Measurements from ENCODE around the gene CD99L2.

The CD99L2 gene

GRCh38 chrX:150772150-150772970 lies 126.1 kb downstream of the CD99L2 start:
- peaks cover 5% of the 10 kb centered on the region for H3K4me1 Mint-ChIP-seq
- ATAC-seq (peak; percentile 84), DNase-seq (peak; percentile 80)
- no peak overlapping the region for H3K27ac Mint-ChIP-seq
- no peaks in the 10 kb centered on the region for H3K36me3 Mint-ChIP-seq (ENCODE audit: low read depth)
- H3K4me3 Mint-ChIP-seq = no peak overlapping the region
- no peaks in the 10 kb centered on the region for H3K9me3 Mint-ChIP-seq
- no peaks in the 10 kb centered on the region for H3K27me3 Mint-ChIP-seq

DNA sequence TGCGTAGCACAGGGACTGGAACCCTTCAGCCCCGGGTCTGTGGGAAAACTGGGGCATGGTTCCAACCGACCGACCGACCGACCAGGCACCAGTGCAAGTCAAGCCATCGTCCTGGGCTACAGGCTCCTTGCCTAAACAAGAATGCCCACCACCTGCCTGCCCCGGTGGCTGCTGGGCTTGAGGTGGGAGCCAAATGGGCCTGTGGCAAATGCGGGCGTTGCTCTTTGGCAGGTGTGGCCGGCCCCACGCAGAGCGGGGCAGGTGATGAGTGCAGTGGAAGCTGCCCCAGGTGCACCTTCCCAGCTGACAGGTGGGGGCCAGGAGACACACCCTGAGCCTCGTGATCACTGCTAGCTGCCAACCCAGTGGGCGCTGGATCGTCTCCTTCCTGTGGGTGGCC lies 127.4 kb downstream of the CD99L2 start:
- H3K4me3 Mint-ChIP-seq = no peak overlapping the region
- H3K27me3 Mint-ChIP-seq = no peaks in the 10 kb centered on the region
- no peak overlapping the region for H3K27ac Mint-ChIP-seq
- H3K36me3 Mint-ChIP-seq (ENCODE audit: low read depth) = peaks cover 3% of the 10 kb centered on the region
- no peak for DNase-seq
- no peaks in the 10 kb centered on the region for H3K9me3 Mint-ChIP-seq
- H3K4me1 Mint-ChIP-seq = peaks cover 5% of the 10 kb centered on the region
- ATAC-seq = no peak

- no peak for ATAC-seq
- Mint-ChIP-seq H3K4me3 (no peak overlapping the region), H3K4me1 (peaks cover 5% of the 10 kb centered on the region), H3K9me3 (no peaks in the 10 kb centered on the region), H3K27me3 (no peaks in the 10 kb centered on the region), H3K36me3 (ENCODE audit: low read depth) (peaks cover 3% of the 10 kb centered on the region), H3K27ac (no peak overlapping the region)
- no peak for DNase-seq
These were observed 127.8 kb downstream of the CD99L2 start for GRCh38 chrX:150770623-150771022.

DNA sequence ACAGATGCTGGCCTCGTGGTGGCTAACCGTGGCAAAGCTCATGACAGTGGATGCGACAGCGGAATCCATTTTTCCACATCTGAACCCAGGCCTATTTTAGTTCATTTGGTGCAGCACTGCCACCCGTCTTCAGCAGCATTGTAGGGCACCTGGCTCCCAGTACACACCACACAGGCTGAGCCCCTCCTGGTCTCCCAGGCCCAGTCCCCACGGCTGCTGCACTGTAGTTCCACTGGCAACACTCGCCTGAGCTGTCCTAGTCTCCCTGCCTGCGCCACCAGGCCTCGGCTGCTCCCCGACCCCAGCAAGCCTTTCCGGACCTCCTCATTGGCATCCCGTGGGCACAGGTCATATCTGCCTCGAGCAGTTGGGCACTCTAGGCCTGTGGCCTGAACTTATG lies 129.1 kb downstream of the CD99L2 start:
- Mint-ChIP-seq H3K4me3 (no peak overlapping the region), H3K9me3 (no peaks in the 10 kb centered on the region), H3K27me3 (no peaks in the 10 kb centered on the region), H3K36me3 (ENCODE audit: low read depth) (peaks cover 3% of the 10 kb centered on the region), H3K4me1 (peaks cover 5% of the 10 kb centered on the region), H3K27ac (no peak overlapping the region)
- ATAC-seq (no peak), DNase-seq (no peak)

- H3K27me3 Mint-ChIP-seq = no peaks in the 10 kb centered on the region
- peaks cover 5% of the 10 kb centered on the region for H3K4me1 Mint-ChIP-seq
- ATAC-seq = no peak
- DNase-seq = no peak
- no peaks in the 10 kb centered on the region for H3K9me3 Mint-ChIP-seq
- peaks cover 3% of the 10 kb centered on the region for H3K36me3 Mint-ChIP-seq (ENCODE audit: low read depth)
- H3K27ac Mint-ChIP-seq = no peak overlapping the region
- no peak overlapping the region for H3K4me3 Mint-ChIP-seq
These were observed 129.8 kb downstream of the CD99L2 start for GRCh38 chrX:150768580-150769190.

DNA sequence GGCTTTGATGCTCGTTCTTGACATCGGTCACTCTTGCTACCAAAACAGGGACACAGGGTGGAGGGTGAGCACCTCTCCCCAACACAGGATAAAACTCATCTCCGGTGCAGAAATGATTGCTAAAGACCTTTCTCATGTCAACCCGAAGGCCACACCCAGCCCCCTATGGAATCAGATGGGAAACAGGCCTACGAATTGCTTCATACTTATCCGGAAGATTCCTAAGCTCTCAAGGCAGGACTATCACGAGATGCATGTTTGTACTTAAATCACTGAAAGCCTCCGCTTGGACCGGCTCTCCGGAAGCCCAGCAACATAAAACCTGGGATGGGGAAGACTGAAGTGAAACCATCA lies 130.4 kb downstream of the CD99L2 start:
- Mint-ChIP-seq H3K27me3 (no peaks in the 10 kb centered on the region), H3K27ac (no peak overlapping the region), H3K9me3 (no peaks in the 10 kb centered on the region), H3K4me3 (no peak overlapping the region), H3K4me1 (peaks cover 5% of the 10 kb centered on the region), H3K36me3 (ENCODE audit: low read depth) (peaks cover 3% of the 10 kb centered on the region)
- DNase-seq (no peak), ATAC-seq (no peak)

- ATAC-seq = peak; percentile 72
- H3K27ac Mint-ChIP-seq = no peak overlapping the region
- no peaks in the 10 kb centered on the region for H3K27me3 Mint-ChIP-seq
- H3K9me3 Mint-ChIP-seq = no peaks in the 10 kb centered on the region
- H3K4me3 Mint-ChIP-seq = no peak overlapping the region
- DNase-seq = no peak
- H3K36me3 Mint-ChIP-seq (ENCODE audit: low read depth) = peaks cover 3% of the 10 kb centered on the region
- peaks cover 5% of the 10 kb centered on the region for H3K4me1 Mint-ChIP-seq
These were observed 130.9 kb downstream of the CD99L2 start for GRCh38 chrX:150767475-150768131.

- Mint-ChIP-seq H3K27ac (no peak overlapping the region), H3K4me3 (no peak overlapping the region), H3K4me1 (peaks cover 5% of the 10 kb centered on the region), H3K36me3 (ENCODE audit: low read depth) (peaks cover 3% of the 10 kb centered on the region), H3K9me3 (no peaks in the 10 kb centered on the region), H3K27me3 (no peaks in the 10 kb centered on the region)
- DNase-seq (no peak), ATAC-seq (no peak)
These were observed 131.4 kb downstream of the CD99L2 start for GRCh38 chrX:150767045-150767395.

GRCh38 chrX:150766351-150767044 lies 132.0 kb downstream of the CD99L2 start:
- Mint-ChIP-seq H3K27me3 (no peaks in the 10 kb centered on the region), H3K9me3 (no peaks in the 10 kb centered on the region), H3K27ac (no peak overlapping the region), H3K4me1 (peaks cover 5% of the 10 kb centered on the region), H3K36me3 (ENCODE audit: low read depth) (peaks cover 3% of the 10 kb centered on the region), H3K4me3 (no peak overlapping the region)
- DNase-seq (no peak), ATAC-seq (no peak)

DNA sequence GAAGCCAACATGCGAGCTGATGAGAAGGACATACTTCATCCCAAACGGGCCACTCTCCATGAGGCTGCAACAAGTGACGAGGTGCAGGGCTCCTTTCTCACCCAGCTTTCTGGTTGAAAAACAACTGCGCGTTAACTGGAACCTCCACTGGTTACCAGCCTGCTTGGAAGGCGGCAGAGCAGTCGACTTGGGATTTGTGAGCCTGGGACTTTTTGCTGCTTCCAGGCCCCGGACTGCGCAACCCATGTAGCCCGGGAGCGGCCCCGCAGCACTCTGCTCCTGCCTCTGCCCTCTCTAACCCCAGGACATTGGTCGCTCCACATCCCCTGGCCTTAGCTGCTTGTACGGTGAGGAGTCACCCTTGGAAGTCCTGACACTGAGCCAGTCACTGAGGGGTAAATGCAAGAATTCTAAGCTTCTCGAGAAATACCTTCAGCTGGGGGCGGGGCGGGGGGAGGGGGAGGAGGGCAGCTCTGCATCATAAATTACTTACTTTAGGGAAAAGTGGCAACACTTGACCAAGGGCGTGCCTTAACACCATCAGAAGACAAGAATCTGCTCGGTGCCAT lies 132.6 kb downstream of the CD99L2 start:
- H3K36me3 Mint-ChIP-seq (ENCODE audit: low read depth) = peaks cover 3% of the 10 kb centered on the region
- H3K4me3 Mint-ChIP-seq = no peak overlapping the region
- peaks cover 5% of the 10 kb centered on the region for H3K4me1 Mint-ChIP-seq
- no peak overlapping the region for H3K27ac Mint-ChIP-seq
- H3K27me3 Mint-ChIP-seq = no peaks in the 10 kb centered on the region
- no peak for ATAC-seq
- DNase-seq = no peak
- H3K9me3 Mint-ChIP-seq = no peaks in the 10 kb centered on the region

- H3K4me1 Mint-ChIP-seq = peaks cover 5% of the 10 kb centered on the region
- no peaks in the 10 kb centered on the region for H3K27me3 Mint-ChIP-seq
- ATAC-seq (no peak), DNase-seq (no peak)
- no peaks in the 10 kb centered on the region for H3K9me3 Mint-ChIP-seq
- H3K4me3 Mint-ChIP-seq = no peak overlapping the region
- H3K27ac Mint-ChIP-seq = no peak overlapping the region
- H3K36me3 Mint-ChIP-seq (ENCODE audit: low read depth) = peaks cover 3% of the 10 kb centered on the region
These were observed 133.2 kb downstream of the CD99L2 start for GRCh38 chrX:150765237-150765636.

GRCh38 chrX:150763810-150764209 lies 134.7 kb downstream of the CD99L2 start:
- peaks cover 5% of the 10 kb centered on the region for H3K4me1 Mint-ChIP-seq
- H3K4me3 Mint-ChIP-seq = no peak overlapping the region
- H3K9me3 Mint-ChIP-seq = no peaks in the 10 kb centered on the region
- ATAC-seq (no peak), DNase-seq (no peak)
- no peak overlapping the region for H3K27ac Mint-ChIP-seq
- no peaks in the 10 kb centered on the region for H3K27me3 Mint-ChIP-seq
- H3K36me3 Mint-ChIP-seq (ENCODE audit: low read depth) = peaks cover 3% of the 10 kb centered on the region

- Mint-ChIP-seq H3K9me3 (no peaks in the 10 kb centered on the region), H3K4me1 (peaks cover 5% of the 10 kb centered on the region), H3K27ac (no peak overlapping the region), H3K27me3 (no peaks in the 10 kb centered on the region), H3K4me3 (no peak overlapping the region), H3K36me3 (ENCODE audit: low read depth) (peaks cover 3% of the 10 kb centered on the region)
- ATAC-seq (no peak), DNase-seq (no peak)
These were observed 135.1 kb downstream of the CD99L2 start for GRCh38 chrX:150763303-150763797.
